Lung (tissue), 12 donors: ENCODE data around the gene TUBGCP2. TPM values are rescaled to one million over a fixed set of nuclear protein-coding genes. Genes with fewer than 3 reads are reported as not detected.

Experiments used
- ATAC-seq: fragments of 200-7000 bp; cut with Tn5 transposase; one replicate; pipeline ENCODE4 v1.9.1; 2020; ENCODE audit warnings: moderate number of reproducible peaks; ENCODE audit not compliant: insufficient read depth, low FRiP score
- DNase-seq, 3 donors: peaks; one replicate each; pipeline ENCODE4 v3.0.0-alpha.2; 2013 to 2017
- H3K27ac ChIP-seq, 2 donors: one replicate each; pipeline ENCODE4 v1.5.1; 2013; ENCODE audit warnings: mild to moderate bottlenecking in 2 of 2, moderate library complexity in 2 of 2, control low read depth in 1 of 2, inconsistent platforms in 1 of 2, low read depth in 1 of 2, low read length in 1 of 2
- H3K27me3 ChIP-seq, 3 donors: one replicate each; pipeline ENCODE4 v1.5.1; 2013; ENCODE audit warnings: low read length in 2 of 3; ENCODE audit not compliant: control insufficient read depth in 3 of 3, insufficient read depth in 3 of 3
- H3K36me3 ChIP-seq, 4 donors: one replicate each; pipeline ENCODE4 v1.5.1; 2013; ENCODE audit warnings: low read length in 4 of 4, mild to moderate bottlenecking in 1 of 4, moderate library complexity in 1 of 4; ENCODE audit not compliant: control insufficient read depth in 4 of 4, insufficient read depth in 4 of 4
- H3K4me1 ChIP-seq, 5 donors: one replicate each; pipeline ENCODE4 v1.5.1; 2013; ENCODE audit warnings: low read length in 5 of 5, mild to moderate bottlenecking in 2 of 5, moderate library complexity in 1 of 5; ENCODE audit not compliant: control insufficient read depth in 5 of 5, insufficient read depth in 5 of 5
- H3K4me3 ChIP-seq: one replicate; pipeline ENCODE4 v1.5.1; 2013; ENCODE audit warnings: mild to moderate bottlenecking, control low read depth, moderate library complexity
- H3K9ac ChIP-seq, 2 donors: one replicate each; pipeline ENCODE4 v1.5.1; 2013; ENCODE audit warnings: low read length in 2 of 2, control low read depth in 1 of 2; ENCODE audit not compliant: insufficient read depth in 1 of 2
- H3K9me3 ChIP-seq, 4 donors: one replicate each; pipeline ENCODE4 v1.5.1; 2013; ENCODE audit warnings: low read length in 3 of 4, mild to moderate bottlenecking in 1 of 4, moderate library complexity in 1 of 4; ENCODE audit not compliant: control insufficient read depth in 4 of 4, insufficient read depth in 3 of 4
- CTCF ChIP-seq: IDR thresholded peaks from 2 replicates; pipeline ENCODE4 v1.5.1; 2012; ENCODE audit warnings: mild to moderate bottlenecking; ENCODE audit errors: control extremely low read depth, extremely low read depth
- WGBS, 2 donors: extraction: QIAGEN DNeasy Blood & Tissue Kit; methylation state at CpG; one replicate each; pipeline ENCODE4 v1.1.7; 2013; 5-methylcytosine and 5-hydroxymethylcytosine counted together
- polyA plus RNA-seq, 2 donors: library from polyadenylated mRNA; stranded (reverse); fragments of 200-250 nt; gene quantifications; one replicate each; pipeline ENCODE4 v1.2.1, GENCODE V29; 2013
- total RNA-seq, 2 donors: library from RNA; depleted of rRNA in 1 of 2; stranded (reverse); fragments of >200 nt in 1 of 2; gene quantifications; one replicate each; pipeline ENCODE4 v1.2.1, GENCODE V29; 2014 to 2021
- donor health status: control.
- donor health status: control.
- donor health status: Bipolar disorder and iron deficiency.
- donor health status: healthy.
- donor health status: DM: yes; HTN: yes; CAD: no.

The TUBGCP2 gene
- total and polyA plus RNA-seq, 4 donors, result 39.2 to 66.2 (median 53.8) TPM

- H3K36me3 ChIP-seq, result no peaks in the 10 kb centered on the region
- H3K27me3 ChIP-seq, result peaks cover 0 to 3% (median 0%) of the 10 kb centered on the region in 3 donors
- no peaks in the 10 kb centered on the region for H3K9me3 ChIP-seq
- no peak overlapping the region for H3K4me3 ChIP-seq
- no peak for TF ChIP-seq CTCF
- WGBS, 2 donors, result 67 to 71% methylated on average over 9 of the region's 9 CpGs
- H3K4me1 ChIP-seq, result no peaks in the 10 kb centered on the region
- H3K27ac ChIP-seq, result no peak overlapping the region
- DNase-seq (no peak), ATAC-seq (no peak)
- H3K9ac ChIP-seq, result no peak overlapping the region
Observed at GRCh38 chr10:133349577-133350011, 40.9 kb upstream of the TUBGCP2 start.

GRCh38 chr10:133349160-133349568, 40.5 kb upstream of the TUBGCP2 start:
- 86 to 90% methylated on average over 8 of the region's 8 CpGs for WGBS, 2 donors
- Histone ChIP-seq H3K9me3 (no peaks in the 10 kb centered on the region), H3K4me3 (no peak overlapping the region), H3K9ac (no peak overlapping the region), H3K36me3 (no peaks in the 10 kb centered on the region), H3K27ac (no peak overlapping the region), H3K4me1 (no peaks in the 10 kb centered on the region), H3K27me3 (peaks cover 0 to 7% (median 0%) of the 10 kb centered on the region in 3 donors)
- no peak for DNase-seq
- no peak for TF ChIP-seq CTCF
- no peak for ATAC-seq

GRCh38 chr10:133347710-133348517, 39.2 kb upstream of the TUBGCP2 start:
- H3K36me3 ChIP-seq, result no peaks in the 10 kb centered on the region
- no peak overlapping the region for H3K9ac ChIP-seq
- no peak for TF ChIP-seq CTCF
- ATAC-seq (no peak), DNase-seq (no peak)
- WGBS, 2 donors, result 57 to 75% methylated on average over 12 to 16 of the region's 16 CpGs
- H3K4me1 ChIP-seq, result no peaks in the 10 kb centered on the region
- H3K9me3 ChIP-seq, result no peaks in the 10 kb centered on the region
- H3K4me3 ChIP-seq, result no peak overlapping the region
- no peak overlapping the region for H3K27ac ChIP-seq
- peaks cover 0 to 13% (median 0%) of the 10 kb centered on the region in 3 donors for H3K27me3 ChIP-seq
